NOMO-1 treated with DMSO at 0.1 percent for 48 hours (cell line): ENCODE data around the gene GJC2.

Experiments used
- DNase-seq: peaks from one replicate; lab custom pipeline; 2025; ENCODE audit not compliant: unreplicated experiment; lab: John Stamatoyannopoulos, UW

GJC2 gene

GRCh38 chr1:228112617-228113016, 37.1 kb upstream of the GJC2 start:
- DNase-seq = no peak

DNA sequence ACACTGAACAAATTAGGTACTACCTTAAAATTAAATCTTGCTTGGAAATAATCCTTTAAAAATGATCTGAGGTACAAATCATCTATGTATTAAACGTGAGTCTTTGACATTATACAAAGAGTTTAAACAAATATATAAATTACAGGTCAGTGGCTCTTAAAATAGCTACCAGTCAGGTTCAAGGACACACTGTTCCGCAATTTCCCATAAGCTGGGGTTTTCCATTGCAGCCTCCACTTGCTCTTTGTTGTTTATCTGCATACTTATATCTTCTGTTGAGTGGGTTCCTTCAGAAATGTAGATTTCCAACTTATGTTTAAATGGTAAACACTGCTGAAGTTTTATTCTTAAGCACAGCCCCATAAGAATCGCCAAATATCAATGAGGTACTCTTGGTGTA, 34.9 kb upstream of the GJC2 start:
- DNase-seq = no peak

GRCh38 chr1:228117335-228117734, 32.4 kb upstream of the GJC2 start:
- DNase-seq = no peak

DNA sequence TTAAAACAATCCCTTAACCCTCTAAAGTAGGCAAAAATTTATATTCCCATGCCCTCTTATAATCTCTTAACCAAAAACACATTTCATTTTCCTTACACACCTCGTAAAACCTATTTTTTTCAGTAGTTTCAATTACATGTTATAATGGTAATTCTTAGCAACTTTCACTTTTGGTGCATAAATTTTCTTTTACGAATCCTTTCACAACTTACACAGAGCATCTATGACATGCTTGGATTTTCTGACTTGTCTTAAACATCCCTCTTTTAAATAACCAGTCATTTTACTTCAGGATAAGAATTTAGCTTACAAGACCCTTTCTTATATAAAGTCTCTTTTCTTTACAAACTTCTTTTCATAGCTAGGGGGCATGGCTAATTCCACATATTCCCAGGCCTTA, 31.7 kb upstream of the GJC2 start:
- DNase-seq = no peak

- no peak for DNase-seq
Measured at GRCh38 chr1:228120351-228120750, 29.4 kb upstream of the GJC2 start.

DNA sequence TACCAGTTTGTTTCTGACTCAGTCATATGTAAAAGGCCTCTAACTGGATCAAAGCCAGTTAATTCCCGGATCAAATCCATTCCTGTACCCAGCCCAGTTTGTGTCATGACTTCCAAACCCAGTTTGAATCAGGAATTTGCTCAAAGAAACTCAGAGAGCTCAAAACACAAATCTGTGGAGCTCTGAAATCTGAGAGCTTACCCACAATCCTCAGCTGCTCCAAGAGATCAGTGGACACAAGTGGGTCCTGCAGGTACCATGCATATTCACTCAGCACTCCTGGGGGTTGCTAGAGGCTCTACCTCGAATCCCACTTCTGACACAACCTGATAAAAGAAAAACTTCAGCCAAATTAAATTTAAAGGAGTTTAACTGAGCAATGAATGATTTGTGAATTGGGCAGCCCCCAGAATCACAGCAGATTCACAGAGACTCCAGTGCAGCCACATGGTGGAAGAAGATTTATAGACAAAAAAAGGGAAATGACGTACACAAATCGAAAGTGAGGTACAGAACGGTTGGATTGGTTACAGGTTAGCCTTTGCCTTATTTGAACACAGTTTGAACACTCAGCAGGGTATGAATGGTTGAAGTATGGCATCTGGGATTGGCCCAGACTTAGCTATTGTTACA, 28.8 kb upstream of the GJC2 start:
- DNase-seq = peak; percentile 78

GRCh38 chr1:228122921-228123441, 26.7 kb upstream of the GJC2 start:
- no peak for DNase-seq

DNA sequence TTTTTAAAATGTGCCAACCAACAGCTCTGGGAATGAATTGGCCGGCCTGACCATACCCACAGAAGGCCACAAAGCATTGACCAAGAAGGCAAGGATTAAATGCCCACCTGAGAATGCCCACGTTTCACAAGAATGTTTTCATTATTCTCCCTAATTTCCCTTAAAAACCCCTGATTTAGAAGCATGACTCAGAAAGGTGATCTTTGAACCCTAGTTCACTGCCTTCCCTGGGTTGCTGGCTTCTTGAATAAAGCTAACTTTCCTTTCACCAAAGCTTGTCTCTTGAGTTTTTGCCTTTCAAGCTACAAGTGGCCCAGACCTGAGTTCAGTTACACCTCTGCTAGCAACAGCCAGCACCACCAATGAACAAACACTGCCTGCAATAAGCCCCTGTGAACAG, 26.2 kb upstream of the GJC2 start:
- no peak for DNase-seq

DNA sequence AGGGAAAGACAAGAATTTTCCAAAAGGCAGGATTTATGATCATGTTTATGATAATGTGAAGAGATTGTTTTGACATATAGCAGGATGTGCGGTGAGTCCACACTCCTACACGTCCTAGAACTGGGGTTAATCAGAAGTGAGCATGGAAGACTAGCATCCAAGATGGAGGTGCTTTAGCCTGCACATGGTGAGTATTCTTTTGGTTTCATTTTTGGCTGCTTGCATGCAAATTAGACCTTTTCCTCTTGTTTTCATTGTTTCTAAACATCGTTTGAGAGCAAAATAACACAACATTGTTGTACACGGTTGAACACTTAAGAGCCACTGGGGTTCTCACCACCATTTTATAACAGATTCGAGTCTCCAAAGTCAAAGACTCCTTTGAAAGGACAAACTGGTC, 24.5 kb upstream of the GJC2 start:
- DNase-seq = no peak

- no peak for DNase-seq
Measured at GRCh38 chr1:228131766-228132165, 18.0 kb upstream of the GJC2 start.

DNA sequence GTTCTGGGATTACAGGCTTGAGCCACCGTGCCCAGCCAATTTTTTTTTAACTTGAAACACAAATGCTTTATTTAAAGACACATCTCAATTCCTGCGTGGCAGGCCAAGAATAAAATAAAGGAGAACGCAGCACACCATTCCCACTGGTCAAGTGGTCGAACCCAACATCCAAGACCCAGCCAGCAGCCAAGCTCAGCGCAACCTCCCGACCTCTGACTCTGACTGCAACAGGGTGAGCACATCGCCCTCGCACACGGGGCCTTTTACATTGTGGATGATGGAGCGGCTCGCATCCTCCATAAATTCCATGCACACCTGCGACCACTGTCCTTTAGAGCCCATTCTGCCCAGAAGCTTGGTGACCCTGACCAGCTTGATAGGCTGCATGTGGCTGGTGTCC, 15.1 kb upstream of the GJC2 start:
- no peak for DNase-seq

DNA sequence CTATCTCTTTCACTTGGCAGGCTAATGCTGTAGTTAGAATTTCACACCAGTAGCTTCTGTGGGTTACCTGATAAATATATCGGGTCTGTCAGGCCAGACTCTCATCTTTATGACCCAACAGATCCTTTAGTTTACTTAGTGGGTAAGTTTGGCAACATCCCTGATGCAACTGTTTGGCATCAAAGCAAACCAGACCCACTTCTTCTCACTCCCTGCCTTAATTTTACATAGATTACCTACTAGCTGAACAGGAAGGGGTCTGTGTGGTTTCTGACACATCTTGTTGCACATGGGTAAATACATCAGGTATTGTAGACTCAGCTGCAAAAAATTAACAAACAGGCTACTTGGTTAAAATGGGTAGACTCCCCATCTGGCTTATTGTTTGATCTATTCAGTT, 12.8 kb upstream of the GJC2 start:
- no peak for DNase-seq

DNA sequence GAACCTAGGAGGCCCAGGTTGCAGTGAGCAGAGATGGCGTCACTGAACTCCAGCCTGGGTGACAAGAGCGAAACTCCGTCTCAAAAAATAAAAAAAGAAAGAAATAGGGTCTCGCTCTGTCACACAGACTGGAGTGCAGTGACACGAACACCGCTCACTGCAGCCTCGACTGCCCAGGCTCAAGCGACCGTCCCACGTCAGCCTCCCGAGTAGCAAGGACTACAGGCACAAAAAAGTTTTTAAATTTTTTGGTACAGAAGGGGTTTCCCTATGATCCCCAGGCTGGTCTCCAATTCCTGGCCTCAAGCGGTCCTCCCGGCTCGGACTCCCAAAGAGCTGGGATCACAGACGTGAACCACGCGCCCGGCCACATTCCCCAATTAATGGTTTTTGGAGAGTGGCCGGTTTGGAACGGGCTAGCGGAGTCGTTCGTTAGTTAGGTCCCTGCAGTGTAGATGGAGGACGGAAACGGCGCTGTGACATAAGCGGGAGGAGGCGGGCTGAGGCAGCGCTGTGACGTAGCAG, 10.3 kb upstream of the GJC2 start:
- DNase-seq = no peak

DNA sequence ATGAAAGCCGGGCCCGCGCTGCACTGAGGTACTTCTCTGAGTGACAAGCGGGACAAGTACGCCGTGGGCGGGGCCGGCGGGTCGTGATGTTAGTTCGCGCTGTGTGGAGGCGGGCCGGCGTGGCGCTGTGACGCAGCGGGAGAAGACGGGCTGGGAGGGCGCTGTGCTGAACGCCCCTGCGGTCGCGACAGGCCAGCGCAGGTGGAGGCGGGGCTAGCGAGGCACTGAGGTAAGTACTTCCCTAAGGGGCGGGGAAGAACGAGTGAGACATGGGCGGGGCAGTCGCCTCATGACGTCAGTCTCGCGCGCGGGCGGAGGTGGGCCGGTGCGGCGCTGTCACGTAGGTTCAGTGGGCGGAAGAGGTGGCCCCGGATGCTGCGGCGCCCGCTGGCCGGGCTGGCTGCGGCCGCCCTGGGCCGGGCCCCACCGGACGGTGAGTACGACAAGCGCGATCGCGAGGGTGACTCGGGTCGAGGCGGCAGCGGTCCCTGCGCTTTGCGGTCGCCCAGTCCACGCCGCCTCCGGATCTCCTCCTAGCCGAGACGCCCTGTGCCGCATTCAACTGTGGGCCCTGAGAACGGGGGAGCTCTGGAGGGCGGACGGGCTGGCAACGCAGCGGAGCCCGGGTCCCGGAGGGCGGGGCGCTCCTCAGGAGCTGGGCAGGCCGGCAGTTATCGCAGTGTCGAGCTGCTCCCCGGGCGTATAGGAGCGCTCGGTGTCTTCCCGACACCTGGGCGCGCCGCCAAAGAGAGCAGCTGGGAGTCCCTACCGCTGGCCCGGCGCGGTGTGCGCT, 9.6 kb upstream of the GJC2 start, which contains the start of gene GUK1:
Gene GUK1, plus strand, starts transcription at position 349 of the 793 bp plus-strand sequence. Its CDS starts 24 bp downstream, at position 373.
- DNase-seq = peak; percentile 100

GRCh38 chr1:228140724-228141225, 9.0 kb upstream of the GJC2 start:
- DNase-seq = no peak

DNA sequence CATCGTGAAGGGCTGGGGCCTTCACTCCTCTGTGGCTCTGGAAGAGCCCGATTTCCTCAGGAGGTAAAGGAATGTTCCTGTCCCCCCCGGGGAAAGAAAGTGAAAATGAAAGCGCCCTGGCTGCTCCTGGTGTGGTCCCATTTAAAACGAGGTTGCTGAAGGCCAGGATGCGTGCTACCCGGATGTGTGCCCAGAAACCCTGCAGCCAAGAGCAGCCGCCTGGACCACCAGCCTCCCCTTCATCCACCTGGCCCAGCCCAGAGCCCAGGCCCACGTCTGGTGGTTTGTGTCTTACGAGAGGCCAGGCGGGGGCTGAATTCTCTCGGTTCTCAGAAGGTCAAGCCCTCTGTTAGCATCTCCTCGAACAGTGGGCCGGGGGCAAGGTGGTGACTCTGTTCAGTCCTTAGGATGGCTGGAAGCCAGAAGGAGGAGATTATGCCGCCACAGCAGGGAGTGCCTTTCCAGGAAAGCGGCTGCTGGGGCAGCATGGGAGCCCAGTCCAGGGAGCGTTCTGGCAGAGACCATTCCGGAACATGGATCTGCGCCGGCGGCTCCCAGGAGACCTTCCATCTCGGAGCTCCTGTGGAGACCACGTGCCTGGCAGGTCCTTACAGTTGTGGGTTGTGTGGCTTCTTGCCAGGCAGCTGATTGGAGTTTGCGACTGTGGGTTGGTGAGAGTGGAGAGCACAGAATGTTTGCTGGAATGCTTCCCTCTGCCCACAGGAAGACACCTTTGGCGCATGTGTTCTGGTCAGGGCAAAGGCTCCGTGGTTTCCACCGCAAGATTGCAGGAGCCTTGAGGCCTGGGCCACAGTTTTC, 8.3 kb upstream of the GJC2 start:
- no peak for DNase-seq

DNA sequence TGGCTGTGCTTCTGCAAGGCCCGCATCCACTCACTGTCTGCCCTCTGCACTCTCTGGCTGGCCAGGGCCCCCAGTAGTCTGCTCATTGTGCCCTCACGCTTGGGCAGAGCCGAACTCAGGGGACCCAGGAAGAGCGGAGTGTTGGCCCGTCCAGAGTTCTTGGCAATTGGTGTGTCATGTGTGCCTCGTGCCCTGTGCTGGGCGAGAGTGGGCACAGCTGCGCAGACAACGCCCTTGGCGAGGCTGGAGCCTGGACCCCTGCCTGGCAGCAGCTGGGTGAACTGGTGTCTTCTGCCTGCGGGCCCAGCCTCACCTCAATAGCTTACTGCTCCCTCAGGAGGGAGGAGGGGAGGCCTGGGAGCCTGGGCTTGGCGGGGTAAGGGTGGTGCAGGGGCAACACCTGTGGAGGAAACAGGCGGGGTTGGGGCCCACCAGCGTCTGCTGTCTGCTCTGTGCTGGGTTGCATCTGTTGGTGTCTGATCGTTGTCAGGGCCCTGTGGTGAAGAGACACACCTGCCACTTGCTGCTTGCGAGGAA, 7.5 kb upstream of the GJC2 start:
- no peak for DNase-seq

GRCh38 chr1:228142701-228143136, 7.0 kb upstream of the GJC2 start:
- no peak for DNase-seq

GRCh38 chr1:228143480-228144192, 6.1 kb upstream of the GJC2 start:
- no peak for DNase-seq
